ENCODE results near the gene SDF4.

DNA sequence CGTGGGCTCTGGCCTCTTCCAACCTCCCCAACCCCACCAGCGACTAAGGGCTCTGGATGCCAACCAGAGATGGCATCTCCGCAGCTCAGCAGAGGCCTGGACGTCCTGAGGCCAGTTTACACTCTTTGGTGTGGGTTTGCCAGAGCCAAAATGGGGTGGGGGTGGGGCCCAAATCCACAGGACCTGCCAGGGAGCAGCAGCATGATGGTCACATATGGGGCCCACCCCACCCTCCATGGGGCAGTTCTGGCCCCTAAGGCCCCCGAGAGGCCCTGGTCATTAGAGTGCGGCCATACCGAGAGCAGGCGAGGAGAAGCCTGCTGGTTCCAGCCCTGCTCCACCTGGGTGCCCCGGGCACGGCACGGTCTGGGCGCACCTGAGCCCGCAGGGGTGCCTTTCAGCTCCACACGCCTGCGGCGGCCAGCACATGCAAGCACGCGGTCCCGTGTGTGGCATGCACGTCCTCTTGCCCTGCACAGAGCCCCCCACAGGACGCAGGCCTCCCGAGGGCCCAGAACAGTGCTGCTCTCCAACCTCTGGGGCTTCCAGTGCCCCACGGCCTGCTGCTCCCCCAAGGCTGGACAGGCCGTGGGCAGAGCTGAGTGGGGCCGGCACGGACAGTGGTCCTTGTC lies 9.9 kb upstream of the SDF4 start:
- TF ChIP-seq, protein P1, sequence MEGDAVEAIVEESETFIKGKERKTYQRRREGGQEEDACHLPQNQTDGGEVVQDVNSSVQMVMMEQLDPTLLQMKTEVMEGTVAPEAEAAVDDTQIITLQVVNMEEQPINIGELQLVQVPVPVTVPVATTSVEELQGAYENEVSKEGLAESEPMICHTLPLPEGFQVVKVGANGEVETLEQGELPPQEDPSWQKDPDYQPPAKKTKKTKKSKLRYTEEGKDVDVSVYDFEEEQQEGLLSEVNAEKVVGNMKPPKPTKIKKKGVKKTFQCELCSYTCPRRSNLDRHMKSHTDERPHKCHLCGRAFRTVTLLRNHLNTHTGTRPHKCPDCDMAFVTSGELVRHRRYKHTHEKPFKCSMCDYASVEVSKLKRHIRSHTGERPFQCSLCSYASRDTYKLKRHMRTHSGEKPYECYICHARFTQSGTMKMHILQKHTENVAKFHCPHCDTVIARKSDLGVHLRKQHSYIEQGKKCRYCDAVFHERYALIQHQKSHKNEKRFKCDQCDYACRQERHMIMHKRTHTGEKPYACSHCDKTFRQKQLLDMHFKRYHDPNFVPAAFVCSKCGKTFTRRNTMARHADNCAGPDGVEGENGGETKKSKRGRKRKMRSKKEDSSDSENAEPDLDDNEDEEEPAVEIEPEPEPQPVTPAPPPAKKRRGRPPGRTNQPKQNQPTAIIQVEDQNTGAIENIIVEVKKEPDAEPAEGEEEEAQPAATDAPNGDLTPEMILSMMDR (IDR thresholded peaks at IDR 0.05): no peak
- no peak for TF ChIP-seq POLR2A (IDR thresholded peaks at IDR 0.05)
